Keratinocyte (primary cell): ENCODE data around the gene RBM46. TPM values are rescaled to one million over a fixed set of nuclear protein-coding genes. Genes with fewer than 3 reads are reported as not detected.

ENCODE experiments used
- DNase-seq: peaks from one replicate; pipeline ENCODE4 v3.0.0-alpha.2; 2011; ENCODE audit warnings: low read depth, missing footprints, low spot score
- FAIRE-seq: peaks from 2 replicates; lab custom pipeline; 2011; peaks lifted over from hg19 to GRCh38; lab: Jason Lieb, UNC
- H2AFZ ChIP-seq: 2 replicates; pipeline ENCODE4 v1.6.0; 2012; ENCODE audit warnings: low read length, control low read depth, inconsistent platforms; ENCODE audit not compliant: control insufficient read depth
- H3K27ac ChIP-seq: 2 replicates; pipeline ENCODE4 v1.5.1; 2011; ENCODE audit warnings: low read length; ENCODE audit not compliant: control insufficient read depth, insufficient read depth
- H3K27me3 ChIP-seq: 3 replicates; pipeline ENCODE4 v1.6.0; 2011; ENCODE audit warnings: low read length; ENCODE audit not compliant: control insufficient read depth, insufficient read depth; ENCODE audit errors: extremely low read depth
- H3K36me3 ChIP-seq, 2 experiments: 2 replicates in 1 of 2; 3 replicates in 1 of 2; pipeline ENCODE4 v1.5.1; 2011; ENCODE audit warnings: low read length in 2 of 2, mild to moderate bottlenecking in 1 of 2; ENCODE audit not compliant: control insufficient read depth in 2 of 2, insufficient read depth in 2 of 2; ENCODE audit errors: extremely low read depth in 1 of 2
- H3K4me1 ChIP-seq: 3 replicates; pipeline ENCODE4 v1.5.1; 2011; ENCODE audit warnings: low read length; ENCODE audit not compliant: control insufficient read depth, insufficient read depth; ENCODE audit errors: extremely low read depth
- H3K4me2 ChIP-seq: 3 replicates; pipeline ENCODE4 v1.6.0; 2011; ENCODE audit warnings: low read depth, low read length; ENCODE audit not compliant: control insufficient read depth, insufficient read depth; ENCODE audit errors: extremely low read depth
- H3K4me3 ChIP-seq, 3 experiments: fragments of 200-600 bp in 1 of 3; sonication (generic) in 1 of 3; 2 replicates in 2 of 3; 3 replicates in 1 of 3; pipeline ENCODE4 v1.5.1; 2011 to 2016; ENCODE audit warnings: low read length in 3 of 3, mild to moderate bottlenecking in 3 of 3, control low read depth in 2 of 3, inconsistent platforms in 1 of 3, low read depth in 1 of 3, mixed read lengths in 1 of 3, mixed run types in 1 of 3, moderate library complexity in 1 of 3; ENCODE audit not compliant: control insufficient read depth in 2 of 3, insufficient read depth in 2 of 3; ENCODE audit errors: extremely low read depth in 1 of 3
- H3K79me2 ChIP-seq: 2 replicates; pipeline ENCODE4 v1.6.0; 2012; ENCODE audit warnings: low read length; ENCODE audit not compliant: control insufficient read depth, insufficient read depth
- H3K9ac ChIP-seq: 3 replicates; pipeline ENCODE4 v1.6.0; 2011; ENCODE audit warnings: low read length; ENCODE audit not compliant: control insufficient read depth, insufficient read depth; ENCODE audit errors: extremely low read depth
- H3K9me1 ChIP-seq: 3 replicates; pipeline ENCODE4 v1.6.0; 2011; ENCODE audit warnings: low read length; ENCODE audit not compliant: control insufficient read depth, insufficient read depth; ENCODE audit errors: extremely low read depth
- H3K9me3 ChIP-seq: 2 replicates; pipeline ENCODE4 v1.5.1; 2012; ENCODE audit warnings: low read depth, low read length; ENCODE audit not compliant: control insufficient read depth
- H4K20me1 ChIP-seq: 3 replicates; pipeline ENCODE4 v1.6.0; 2011; ENCODE audit warnings: low read length; ENCODE audit not compliant: control insufficient read depth, insufficient read depth; ENCODE audit errors: extremely low read depth
- CTCF ChIP-seq, 3 experiments: IDR thresholded peaks in 1 of 3; conservative IDR thresholded peaks in 1 of 3; optimal IDR thresholded peaks in 1 of 3; 2 replicates in 2 of 3; 3 replicates in 1 of 3; pipeline versions ENCODE3 to v1.5.1; 2011; ENCODE audit warnings: low read length in 3 of 3, mild to moderate bottlenecking in 3 of 3, moderate library complexity in 2 of 3, control low read depth in 1 of 3, inconsistent platforms in 1 of 3; ENCODE audit not compliant: insufficient read depth in 2 of 3; ENCODE audit errors: extremely low read depth in 1 of 3
- EZH2 ChIP-seq: IDR thresholded peaks from one replicate; pipeline ENCODE4 v1.6.1; 2012; ENCODE audit warnings: inconsistent platforms, mild to moderate bottlenecking, low read length, moderate library complexity
- dilution Hi-C: fragments of 300-500 bp; cut with MboI; formaldehyde crosslinking; loops from one replicate; pipeline ENCODE4 v1.7.0; 2020; ENCODE audit warnings: low sequenced_read_pairs; ENCODE audit not compliant: extremely low pct_ligation_motif_present
- polyA plus RNA-seq, 5 experiments: library from polyadenylated mRNA; depleted of rRNA in 3 of 5; stranded (reverse) in 3 of 5; stranded (forward) in 1 of 5; unstranded in 1 of 5; fragments of >200 nt; gene quantifications; 1 replicate in 1 of 5; 2 replicates in 3 of 5; 3 replicates in 1 of 5; pipeline versions ENCODE4 v1.2.1 to v1.2.3, GENCODE V29; 2011 to 2012; ENCODE audit warnings: missing spikeins in 2 of 5, low read depth in 1 of 5, low replicate concordance in 1 of 5

The RBM46 gene
- polyA plus RNA-seq, 1 donor (not counting 4 experiments of a cell fraction or from before 2014, with no cell fraction given): 0.04 TPM

DNA sequence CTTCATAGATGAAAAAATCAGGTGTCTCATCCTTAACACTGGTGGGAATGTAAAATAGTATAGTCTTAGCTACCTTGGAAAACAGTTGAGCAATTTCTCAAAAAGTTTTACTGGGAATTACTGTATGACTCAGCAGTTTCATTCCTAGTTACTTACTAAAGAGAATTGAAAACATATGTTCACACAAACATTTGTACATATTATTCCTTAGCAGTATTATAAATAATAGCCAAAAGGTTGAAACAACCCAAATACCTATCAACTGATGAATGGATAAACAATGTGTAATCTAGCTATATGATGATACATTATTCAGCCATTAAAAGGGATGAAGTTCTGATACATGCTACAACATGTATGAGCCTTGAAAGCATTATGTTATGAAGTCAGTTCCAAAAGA lies 41.7 kb downstream of the RBM46 start:
- no peak for TF ChIP-seq CTCF (optimal IDR thresholded peaks at IDR 0.05 in 1 of 3, IDR thresholded peaks at IDR 0.05 in 1 of 3, conservative IDR thresholded peaks at IDR 0.05 in 1 of 3; ENCODE audit: extremely low read depth in 1 of 3, insufficient read depth in 2 of 3, low read length in 3 of 3)
- TF ChIP-seq EZH2: no peak
- H3K4me2 ChIP-seq: no peak overlapping the region
- H3K9ac ChIP-seq: no peak overlapping the region
- H3K9me3 ChIP-seq: no peaks in the 10 kb centered on the region
- FAIRE-seq (no peak), DNase-seq (peak; percentile 25)
- no peaks in the 10 kb centered on the region for H3K27me3 ChIP-seq
- no peaks in the 10 kb centered on the region for H3K9me1 ChIP-seq
- dilution Hi-C loops: no loop called here
- peaks cover 3% of the 10 kb centered on the region for H3K4me1 ChIP-seq
- H3K4me3 ChIP-seq: no peak overlapping the region
- H3K27ac ChIP-seq: no peak overlapping the region
- H2AFZ ChIP-seq: no peak overlapping the region
- H3K79me2 ChIP-seq: no peaks in the 10 kb centered on the region
- no peaks in the 10 kb centered on the region for H4K20me1 ChIP-seq
- no peaks in the 10 kb centered on the region for H3K36me3 ChIP-seq

DNA sequence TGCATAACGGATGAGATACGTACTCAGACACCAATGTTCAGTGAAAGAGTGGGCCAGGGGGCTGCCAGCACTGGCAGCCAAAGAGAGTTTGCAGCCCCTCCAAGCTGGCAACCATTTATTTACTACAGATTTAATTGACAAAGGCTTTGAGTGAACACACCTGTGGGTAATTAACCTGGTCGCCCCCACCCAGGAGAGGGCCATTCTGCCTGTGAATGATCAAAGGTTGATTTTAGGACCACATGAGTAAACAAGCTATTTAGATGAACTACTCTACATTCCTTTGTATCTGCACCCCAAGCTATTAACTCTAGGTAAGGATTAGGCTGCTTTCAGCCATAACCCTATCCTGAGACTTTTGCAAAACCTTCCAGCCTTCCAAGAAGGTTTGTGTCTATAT lies 55.0 kb downstream of the RBM46 start:
- Histone ChIP-seq H3K27ac (no peak overlapping the region), H3K36me3 (no peaks in the 10 kb centered on the region), H3K9me3 (no peaks in the 10 kb centered on the region), H3K4me2 (no peak overlapping the region), H3K4me1 (no peaks in the 10 kb centered on the region), H3K4me3 (no peak overlapping the region), H3K9me1 (no peaks in the 10 kb centered on the region), H3K79me2 (no peaks in the 10 kb centered on the region), H3K9ac (no peak overlapping the region), H2AFZ (no peak overlapping the region), H3K27me3 (no peaks in the 10 kb centered on the region), H4K20me1 (no peaks in the 10 kb centered on the region)
- FAIRE-seq (no peak), DNase-seq (no peak)
- dilution Hi-C loops: no loop called here
- no peak for TF ChIP-seq CTCF (optimal IDR thresholded peaks at IDR 0.05 in 1 of 3, IDR thresholded peaks at IDR 0.05 in 1 of 3, conservative IDR thresholded peaks at IDR 0.05 in 1 of 3; ENCODE audit: extremely low read depth in 1 of 3, insufficient read depth in 2 of 3, low read length in 3 of 3)
- no peak for TF ChIP-seq EZH2
